NCI-H446 treated with DMSO at 0.1 percent for 48 hours (cell line): Measurements from ENCODE around the gene NLRP1.

ENCODE experiments used
- DNase-seq: peaks from one replicate; lab custom pipeline; 2025; lab: John Stamatoyannopoulos, UW

Gene NLRP1

DNA sequence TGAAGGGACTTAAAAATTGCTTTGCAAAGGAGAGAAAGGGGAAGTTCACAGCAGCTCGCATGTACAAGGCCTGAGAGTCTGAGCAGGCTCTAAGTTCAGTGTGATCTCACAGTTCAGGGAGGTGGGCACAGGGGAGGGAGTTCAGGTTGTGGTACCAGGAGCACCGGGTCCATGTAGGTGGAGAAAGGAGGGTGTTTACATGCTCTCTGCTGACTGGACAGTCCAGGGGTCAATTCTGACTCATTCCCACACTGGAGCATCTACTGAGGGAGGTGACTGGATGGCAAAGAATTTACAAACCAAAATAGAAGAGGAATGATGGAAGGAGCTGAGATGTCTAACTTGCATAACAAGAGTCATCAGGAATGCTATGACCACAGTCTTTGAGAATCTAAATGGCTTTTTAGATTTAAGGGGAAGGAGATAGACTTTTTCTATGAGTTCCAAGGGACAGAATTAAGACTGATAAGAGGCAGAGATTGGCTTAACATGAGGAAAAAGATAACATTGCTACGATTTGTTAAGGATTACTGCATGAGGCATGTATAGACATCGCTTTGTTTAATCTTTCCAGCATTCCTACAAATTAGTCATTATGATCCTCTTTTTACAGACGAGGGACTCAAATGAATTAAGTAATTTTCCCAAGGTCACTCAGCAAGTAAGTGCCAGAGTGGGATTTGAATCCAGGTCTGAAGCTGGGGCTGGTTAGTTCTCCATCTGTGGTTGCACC, 68.1 kb downstream of the NLRP1 start:
- no peak for DNase-seq

DNA sequence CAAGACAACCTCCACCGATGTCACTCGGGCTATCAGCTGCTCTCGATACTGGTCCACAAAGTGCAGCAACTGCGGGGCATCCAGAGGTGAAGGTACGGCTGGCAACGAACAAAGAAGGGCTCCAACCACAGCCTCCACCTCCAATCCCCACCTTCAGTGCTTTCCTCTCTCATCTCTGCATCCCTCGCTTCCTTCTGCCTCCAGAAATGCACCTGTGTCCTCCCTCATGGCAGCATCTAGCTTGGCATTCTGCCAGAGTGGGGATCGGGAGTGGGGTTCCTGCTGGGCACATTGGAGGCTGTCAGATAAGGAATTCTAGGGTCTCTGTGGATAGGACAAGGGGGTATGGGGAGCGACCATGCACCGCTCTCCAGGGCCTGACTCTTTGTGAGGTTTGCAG, 69.3 kb downstream of the NLRP1 start:
- no peak for DNase-seq

DNA sequence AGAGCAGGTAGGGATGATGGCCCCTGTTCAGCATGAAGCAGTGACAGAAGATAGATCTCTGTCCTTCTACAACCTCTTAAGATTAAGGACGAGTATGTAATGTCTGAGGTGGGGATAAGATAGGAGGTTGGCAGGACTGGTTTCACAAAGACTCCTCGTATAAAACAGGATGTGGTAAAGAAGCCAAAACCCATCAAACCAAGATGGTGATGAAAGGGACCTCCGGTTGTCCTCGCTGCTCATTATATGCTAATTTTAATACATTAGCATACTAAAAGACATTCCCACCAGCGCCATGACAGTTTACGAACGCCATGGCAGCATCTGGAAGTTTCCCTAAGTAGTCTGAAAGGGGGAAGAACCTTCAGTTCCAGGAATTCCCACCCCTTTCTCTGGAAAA, 70.7 kb downstream of the NLRP1 start:
- DNase-seq: no peak

DNA sequence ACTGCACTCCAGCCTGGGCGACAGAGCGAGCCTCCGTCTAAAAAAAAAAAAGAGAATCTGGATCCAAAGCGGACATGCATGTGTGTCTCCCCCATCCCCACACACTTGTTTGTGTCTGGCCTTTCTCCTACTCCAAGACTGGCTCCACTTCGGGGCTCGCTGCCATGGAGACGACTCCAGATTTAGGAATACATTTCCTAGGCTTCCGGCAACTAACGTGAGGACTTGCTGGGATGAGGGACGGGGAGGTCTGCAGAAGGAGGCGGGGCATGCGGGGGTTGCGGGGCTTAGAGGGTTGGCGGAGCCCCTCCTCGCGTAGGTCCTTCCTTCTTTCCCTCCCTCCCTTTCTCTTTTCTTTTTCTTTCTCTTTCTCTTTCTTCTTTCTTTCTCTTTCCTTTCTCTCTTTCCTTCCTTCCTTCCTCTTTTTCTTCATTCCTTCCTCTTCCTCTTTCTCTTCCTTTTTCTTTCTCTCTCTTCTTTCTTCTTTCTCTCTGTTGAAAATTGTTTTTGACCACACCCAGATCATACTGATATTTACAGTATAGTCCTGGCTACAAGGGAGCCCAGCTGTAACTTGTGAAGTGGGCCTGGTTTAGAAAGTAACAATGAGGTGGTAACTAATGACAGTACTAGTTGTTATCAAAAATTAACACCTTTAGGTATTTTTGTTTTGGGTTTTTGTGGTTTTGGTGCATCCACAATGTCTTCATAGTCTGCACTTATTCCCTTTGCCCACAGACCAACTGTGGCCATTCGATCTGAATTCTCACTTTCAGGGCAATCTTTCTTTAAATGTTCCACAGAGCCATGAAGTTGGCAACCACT, 72.7 kb downstream of the NLRP1 start:
- DNase-seq: no peak

DNA sequence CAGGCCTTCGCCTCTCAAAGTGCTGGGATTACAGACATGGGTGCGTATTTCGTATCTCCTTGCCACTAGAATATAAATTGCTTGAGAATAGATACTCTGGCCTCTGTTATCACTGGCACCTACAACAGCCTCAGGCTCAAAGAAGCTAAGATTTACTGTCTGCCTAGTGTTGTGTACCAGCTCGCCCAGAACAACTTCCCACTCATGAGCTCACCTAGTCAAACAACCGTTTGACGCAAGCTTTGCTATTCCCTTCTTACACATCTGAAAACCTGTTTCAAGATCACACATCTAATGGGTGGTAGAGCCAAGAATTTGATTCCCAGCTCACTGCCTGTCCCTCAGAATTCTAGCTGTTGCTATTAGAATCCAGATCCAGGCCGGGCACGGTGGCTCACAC, 73.5 kb downstream of the NLRP1 start:
- no peak for DNase-seq

DNA sequence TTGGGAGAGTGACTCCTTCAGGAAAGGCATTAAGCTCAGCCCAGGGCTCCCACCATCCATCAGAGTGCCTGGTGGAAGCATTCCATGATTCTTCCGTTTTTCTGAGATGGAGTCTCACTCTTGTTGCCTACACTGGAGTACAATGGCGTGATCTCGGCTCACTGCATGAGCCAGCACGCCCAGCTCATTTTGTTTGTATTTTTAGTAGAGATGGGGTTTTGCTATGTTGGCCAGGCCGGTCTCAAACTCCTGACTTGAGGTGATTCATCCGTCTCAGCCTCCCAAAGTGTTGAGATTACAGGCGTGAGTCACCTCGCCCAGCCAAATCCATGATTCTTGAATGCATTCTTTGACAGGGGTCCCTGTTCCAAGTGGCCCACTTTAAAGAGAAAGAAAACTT, 74.8 kb downstream of the NLRP1 start:
- no peak for DNase-seq

DNA sequence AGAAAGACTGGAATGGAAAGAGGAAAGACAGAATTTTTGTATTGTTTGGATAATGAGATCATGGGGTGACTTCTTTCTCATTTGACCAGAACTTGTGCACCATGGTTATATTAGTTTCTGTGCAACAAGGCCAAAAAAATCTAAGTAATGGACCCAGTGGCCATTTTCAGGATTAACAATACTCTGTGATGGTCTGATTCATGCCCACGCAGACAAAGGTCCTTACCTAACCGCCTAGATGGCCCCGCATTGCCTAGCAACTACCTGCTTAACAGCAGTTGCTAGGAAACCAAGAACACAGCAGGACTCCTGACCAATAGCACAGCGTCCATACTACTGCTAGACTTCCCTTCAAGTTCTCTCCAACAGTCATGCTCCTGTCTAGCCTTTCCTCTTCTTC, 75.5 kb downstream of the NLRP1 start:
- no peak for DNase-seq

DNA sequence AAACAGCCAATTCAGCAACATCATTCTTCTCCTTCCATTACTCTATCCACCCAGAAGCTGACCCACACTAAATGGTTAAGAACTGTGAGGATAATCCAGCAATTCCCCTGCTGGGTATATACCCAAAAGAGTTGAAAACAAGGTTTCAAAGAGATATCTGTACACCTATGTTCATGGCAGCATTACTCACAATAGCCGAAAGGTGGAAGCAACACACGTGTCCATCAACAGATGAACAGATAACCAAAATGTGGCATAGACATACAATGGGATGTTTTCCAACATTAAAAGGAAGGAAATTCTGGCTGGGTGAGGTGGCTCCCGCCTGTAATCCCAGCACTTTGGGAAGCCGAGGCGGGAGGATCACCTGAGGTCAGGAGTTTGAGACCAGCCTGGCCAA, 78.0 kb downstream of the NLRP1 start:
- DNase-seq: no peak

DNA sequence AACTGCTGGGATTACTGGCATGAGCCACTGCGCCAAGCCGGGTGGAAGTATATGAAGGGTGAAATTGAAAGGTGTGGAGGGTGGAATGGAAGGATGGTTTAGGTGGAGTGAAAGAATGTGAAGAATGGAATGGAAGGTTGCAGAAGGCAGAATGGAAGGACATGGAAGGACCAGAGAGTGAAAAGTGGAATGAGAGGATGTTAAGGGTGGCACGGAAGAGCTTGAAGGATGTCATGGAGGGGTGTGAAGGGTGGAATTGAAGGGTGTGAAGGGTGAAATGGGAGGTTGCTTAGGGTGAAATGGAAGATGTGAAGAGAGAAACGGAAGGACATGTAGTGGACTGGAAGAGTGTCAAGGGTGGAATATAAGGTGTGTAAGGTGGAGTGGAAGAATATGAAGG, 81.8 kb downstream of the NLRP1 start:
- no peak for DNase-seq

DNA sequence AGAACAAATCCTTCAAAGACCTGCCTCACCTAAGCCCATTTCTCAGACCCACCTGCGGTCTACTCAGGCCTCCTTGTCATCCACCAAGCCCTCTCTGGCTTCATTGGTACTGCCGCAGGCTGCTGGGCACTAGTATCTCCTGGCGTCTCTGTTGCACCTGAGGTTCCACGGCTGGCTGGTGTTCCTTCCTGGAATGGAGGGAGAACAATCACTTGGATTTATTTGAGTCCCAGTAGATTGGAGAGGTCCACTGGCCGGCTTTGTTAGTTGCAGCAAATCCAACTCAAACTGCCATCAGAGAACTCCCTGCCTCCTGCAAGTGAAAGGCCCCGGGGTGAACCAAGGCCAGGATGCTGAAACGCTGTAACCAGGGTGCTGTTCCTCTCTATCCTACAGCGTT, 82.6 kb downstream of the NLRP1 start:
- no peak for DNase-seq

DNA sequence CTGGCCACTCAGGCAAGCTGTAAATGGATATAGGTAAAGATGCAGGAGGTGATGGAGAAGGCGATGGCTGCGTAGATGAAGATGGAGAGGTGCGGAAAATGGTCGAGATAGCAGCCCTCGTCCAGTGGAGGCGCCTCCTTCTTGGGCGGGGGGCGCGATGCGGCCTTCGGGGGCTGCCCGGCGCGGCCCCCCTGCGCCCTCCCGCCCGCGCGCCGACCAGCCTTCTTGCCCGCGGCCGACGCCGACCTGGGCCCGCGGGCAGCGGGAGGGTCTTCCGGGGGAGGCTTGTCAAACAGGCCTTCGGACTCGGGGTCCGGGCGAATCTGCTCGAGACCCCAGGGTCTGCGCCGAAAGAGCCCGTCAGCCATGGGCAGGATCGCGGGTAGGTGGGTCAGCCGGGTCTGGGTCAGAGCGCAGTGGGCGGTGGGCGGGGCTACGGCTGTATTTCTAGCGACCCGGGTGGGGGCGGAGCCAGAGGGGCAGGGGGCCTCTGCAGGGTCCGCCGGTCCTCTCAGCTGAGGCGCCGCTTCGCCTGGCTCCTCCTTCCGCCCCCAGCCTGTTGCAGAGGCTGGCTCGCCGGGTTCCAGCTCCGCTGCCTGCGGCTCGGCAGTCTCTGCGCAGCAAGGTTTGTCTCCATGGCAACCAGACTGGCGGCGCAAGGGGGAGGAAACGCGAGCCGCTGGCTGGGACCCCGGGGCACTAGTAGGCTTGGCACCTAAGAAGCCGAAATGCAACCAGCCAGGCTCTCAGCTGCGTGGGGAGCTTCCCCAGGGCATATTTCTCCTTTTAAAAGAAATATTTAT, 83.5 kb downstream of the NLRP1 start:
- peak; percentile 71 for DNase-seq

DNA sequence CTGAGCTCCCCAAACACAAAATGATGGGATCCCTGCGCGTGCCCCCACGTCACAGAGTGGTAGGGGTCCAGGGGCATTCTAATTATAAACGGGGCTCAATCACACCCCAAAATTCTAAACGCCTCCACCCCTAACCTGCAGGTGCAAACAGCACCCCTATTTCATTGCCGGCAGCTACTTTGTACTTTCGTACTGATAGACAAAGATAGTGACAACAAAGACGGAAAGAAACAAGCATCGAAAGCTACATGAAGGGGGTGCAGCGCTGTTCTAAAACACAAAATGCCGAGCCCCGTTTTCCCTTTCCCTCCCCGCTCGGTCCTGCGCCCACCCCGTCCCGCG, 84.1 kb downstream of the NLRP1 start:
- DNase-seq: no peak

DNA sequence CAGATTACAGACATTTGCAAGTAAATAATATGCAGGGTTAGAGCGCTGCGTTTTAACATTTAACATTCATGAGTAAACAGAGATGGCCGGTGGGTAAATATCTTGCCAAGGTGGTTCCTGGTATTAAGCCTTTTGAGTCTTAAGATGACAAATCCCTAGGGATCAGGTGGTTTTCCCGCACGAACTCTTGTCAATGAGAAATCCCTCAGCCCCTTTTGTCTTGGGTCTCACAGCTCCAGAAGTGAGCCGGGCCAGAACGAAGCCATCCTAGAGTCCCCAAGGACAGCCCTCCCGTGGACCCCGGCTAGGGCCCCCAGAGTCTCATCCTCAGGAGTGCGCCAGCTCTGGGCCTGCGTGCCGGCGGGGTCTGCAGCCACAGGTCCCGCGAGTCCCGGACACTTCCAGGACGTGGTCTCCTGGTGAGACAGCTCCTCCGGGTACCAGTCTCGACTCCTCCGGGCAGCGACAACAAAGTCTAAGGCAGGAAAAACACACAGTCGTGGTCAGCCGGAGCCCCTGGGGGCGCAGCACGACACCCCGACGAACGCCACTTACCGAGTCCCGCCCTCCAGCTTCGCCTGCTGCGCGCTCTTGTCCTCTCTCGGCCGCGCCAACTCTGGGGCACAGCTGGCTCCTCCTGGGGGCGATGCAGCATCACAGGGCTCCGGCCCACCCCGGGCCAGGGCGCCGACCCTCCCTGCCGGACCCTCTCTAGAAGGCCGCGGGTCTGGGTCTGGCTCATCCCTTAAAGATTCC, 84.7 kb downstream of the NLRP1 start:
- DNase-seq: no peak

DNA sequence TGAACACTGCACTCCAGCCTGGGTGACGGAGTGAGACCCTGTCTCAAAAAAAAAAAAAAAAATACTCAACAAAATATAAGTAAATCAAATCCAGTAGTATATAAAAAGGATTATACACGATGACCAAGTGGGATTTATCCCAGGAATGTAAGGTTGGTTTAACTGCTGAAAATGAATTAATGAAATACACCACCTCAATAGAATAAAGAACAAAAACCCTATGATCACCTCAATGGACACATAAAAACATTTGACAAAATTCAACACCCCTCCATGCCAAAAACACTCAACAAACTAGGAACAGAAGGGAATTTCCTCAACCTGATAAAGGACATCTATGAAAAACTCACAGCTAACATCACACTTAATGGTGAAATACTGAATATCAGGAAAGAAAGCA, 91.3 kb downstream of the NLRP1 start:
- DNase-seq: no peak

DNA sequence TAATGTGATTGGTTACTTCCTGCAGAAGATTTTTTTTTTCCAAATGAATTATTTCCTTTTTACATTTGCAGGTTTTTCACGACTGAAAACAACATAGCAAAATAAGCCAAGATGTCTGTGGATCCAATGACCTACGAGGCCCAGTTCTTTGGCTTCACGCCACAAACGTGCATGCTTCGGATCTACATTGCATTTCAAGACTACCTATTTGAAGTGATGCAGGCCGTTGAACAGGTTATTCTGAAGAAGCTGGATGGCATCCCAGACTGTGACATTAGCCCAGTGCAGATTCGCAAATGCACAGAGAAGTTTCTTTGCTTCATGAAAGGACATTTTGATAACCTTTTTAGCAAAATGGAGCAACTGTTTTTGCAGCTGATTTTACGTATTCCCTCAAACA, 95.6 kb downstream of the NLRP1 start:
- DNase-seq: no peak

DNA sequence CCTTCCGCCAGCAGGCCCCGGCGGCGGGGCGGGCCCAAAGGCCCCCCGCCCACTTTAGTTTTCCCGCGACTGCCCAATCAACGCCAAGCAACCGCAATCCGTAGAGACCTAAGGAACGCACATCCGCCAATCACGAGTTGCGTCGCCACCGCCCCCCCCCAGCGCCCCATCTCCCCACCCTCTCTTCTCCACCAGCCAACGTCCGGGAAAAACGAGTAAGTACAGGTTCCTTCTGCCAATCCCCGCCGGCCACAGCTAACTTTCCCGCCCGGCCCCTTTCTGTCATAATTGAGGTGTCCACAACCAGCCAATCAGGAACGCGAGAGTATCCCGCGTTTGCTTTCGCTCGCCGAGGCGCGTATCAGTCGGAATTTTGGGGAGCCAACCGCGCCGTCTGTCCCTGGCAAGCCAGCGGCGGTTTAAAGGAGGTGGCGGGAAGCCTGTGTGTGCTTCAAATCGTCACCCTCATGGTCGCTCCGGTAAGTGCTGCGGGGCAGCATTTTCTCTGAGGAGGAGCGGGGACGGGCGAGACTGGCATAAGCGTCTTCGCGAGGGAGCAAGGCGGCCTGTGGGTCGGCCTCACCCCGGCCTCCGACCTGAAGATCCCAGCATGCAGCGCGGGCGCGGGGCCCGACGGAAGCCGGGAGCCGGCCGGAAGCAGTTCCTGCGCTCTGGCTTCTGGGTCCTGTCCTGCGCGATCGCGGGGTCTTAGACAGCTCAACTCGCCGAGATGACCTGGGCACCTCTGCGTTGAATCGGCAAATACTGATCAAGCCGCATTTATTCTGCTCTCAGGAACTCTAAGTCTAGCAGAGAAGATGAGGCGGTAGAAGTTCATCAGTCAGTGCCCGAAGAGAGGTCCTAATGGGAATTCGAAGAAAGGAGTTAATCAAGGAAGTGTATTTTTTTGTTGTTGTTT, 97.8 kb downstream of the NLRP1 start, which contains the start of gene MIS12:
Gene MIS12, plus strand, starts transcription at position 361 of the 919 bp plus-strand sequence. CDS start 2,297 bp downstream, outside the sequence.
- DNase-seq: peak; percentile 99

DNA sequence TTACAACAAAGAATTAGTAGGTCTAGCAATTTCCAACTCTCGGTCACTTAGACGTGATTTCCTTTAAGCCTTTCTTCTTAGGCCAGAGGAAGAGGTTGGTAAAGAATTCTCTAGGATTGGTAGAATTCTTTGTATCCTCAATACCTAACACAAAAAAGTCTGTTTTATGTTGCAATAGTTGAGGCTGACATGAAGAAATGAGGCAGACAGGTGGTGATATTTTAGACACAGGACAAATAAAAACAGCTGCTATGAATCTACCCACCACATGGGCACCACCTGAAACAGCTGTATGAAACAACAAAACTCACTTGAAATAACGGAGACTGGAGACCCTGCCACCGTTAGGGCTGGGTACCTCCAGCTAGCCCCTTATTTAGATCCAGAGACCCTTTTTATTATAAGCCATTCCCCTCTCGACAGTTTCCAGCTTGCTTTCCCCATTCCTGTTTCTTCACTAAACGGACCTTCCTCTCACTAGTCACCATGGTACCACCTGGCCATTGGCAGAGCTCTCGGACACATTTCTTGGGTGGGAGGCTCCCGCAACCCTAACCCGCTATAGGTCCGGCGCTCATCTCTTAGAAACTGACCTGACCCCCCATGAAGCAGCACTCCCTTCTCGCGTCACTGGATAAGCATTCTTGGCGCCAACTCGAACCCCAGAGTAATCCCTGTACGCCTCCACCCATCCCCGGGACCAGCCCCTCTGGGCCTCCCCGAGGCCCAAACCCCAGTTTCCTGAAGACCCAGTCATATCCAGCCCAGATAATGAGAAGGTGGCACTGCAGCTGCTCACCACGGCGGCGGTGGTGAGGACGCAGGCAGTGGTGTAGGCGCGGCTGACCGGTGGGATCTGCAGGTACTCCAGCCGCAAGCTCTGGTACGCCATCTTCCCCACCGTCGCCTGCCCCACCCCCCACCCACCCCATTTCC, 98.8 kb downstream of the NLRP1 start, which contains the start of gene DERL2:
Gene DERL2, minus strand, starts transcription at position 909 of the 936 bp plus-strand sequence. Its CDS starts 17 bp downstream, at position 892.
- no peak for DNase-seq

DNA sequence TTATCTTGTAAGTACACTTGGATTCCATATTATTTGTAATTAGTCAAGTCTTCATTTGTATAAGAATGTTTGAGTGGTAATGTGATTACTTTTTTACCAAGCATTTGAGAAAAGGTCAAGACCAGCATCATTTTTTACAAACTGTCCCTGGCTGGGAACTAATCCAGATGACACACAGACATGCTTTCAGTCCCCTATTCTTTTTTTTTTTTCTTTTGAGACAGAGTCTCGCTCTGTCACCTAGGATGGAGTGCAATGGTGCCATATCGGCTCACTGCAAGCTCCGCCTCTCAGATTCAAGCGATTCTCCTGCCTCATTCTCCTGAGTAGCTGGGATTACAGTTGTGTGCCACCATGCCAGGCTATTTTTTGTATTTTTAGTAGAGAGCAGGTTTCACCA, 102.9 kb downstream of the NLRP1 start:
- no peak for DNase-seq

DNA sequence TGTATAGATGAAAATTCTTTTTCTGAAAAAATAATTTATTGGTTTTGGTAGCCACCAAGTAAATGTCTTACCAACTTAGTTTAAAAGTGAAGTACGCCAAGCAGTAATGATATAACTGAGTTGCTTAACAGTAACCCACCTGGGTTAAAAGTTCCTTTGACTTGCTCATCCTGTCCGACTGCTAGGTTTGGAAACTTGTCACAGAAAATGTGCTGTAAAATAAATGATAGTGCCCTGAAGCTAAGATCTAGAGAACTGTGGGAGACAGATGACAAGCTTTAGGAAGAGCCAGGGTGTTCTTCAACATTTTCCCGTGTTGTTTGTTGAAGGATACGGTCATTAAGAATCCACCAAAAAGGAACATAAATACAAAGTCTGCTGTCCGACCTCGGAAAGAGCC, 103.3 kb downstream of the NLRP1 start:
- DNase-seq: no peak

DNA sequence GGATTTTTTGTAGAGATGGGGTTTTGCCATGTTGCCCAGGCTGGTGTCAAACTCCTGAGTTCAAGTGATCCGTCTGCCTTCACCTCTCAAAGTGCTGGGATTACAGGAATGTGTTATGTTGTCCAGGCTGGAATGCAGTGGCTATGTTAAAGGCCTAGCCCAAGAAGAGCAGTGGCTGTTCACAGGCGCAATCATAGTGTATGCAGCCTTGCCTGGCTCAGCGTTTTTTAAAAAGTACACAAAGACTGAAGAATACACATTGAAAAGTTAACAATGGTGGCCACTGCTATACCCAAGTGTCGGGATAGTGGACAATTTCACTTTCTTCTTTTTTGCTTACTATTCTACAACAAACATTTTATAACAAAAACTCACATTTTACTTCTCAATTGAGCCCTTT, 105.3 kb downstream of the NLRP1 start:
- no peak for DNase-seq
